ENCODE measurements around the gene PITX2.
"Not testable (repeated sequence)": the region's sequence is repeated elsewhere in the genome, so short reads cannot be mapped to it uniquely, and the experiment has no call there.

The PITX2 gene

DNA sequence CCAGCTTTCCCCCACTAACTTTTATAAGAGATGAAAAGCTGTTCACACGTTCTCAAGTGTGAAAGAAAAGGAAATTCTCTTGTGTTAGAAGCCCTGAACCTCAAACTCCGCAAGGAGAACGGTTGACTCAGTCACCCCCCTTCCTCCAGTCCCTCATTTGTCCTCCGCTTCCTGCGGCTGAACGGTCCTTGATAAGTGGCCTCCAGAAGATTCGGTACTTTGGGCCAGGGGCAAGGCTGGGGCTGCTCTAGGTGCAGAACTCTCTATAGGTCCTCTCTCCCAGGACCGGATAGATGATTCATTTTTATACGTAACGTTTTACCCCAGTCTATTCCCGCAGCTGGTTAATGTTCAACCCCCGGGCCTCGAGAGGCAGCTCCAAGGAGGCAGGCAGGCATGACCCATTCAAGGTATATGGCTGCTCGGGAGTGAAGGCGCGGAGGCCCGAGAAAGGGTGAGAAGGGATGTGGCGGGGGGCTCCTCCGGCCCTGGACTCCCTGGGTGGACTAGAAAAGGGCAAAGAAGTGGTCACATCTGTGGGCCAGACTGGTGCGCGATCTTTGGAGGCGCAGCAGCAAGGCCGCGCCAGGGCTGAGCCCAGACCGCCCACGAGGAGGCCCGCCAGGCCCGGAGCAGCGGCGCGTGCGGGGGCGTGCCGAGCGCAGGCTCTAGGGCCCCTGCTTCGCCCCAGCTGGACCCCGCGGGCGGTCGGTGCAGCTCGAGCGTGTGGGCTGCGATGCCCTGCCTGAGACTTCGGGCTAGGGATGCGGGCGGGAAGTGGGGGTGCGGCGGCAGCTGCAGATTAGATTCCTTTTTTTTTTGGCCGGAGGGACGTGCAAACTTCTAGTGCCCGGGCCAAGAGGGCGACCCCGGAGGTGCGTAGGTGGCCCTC, 11.7 kb downstream of the PITX2 start:
- DNase-seq (ENCODE audit: low read depth): no peak

DNA sequence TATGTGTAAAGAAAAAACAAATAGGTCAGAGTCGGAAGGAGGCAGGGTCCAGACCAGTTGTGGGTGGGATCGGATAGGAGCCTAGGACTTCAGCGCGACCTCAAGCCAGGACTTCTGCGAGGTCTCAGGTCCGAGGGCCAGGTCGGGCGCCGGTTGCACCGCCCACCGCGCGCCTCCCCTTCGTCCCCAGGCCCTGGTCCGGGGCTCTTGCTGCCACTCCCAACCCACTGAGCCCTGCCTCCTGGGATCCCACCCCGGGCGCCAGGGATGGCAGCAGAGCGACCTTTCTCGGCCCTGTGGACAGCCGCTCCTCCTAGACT, 12.3 kb downstream of the PITX2 start:
- no peak for DNase-seq (ENCODE audit: low read depth)

DNA sequence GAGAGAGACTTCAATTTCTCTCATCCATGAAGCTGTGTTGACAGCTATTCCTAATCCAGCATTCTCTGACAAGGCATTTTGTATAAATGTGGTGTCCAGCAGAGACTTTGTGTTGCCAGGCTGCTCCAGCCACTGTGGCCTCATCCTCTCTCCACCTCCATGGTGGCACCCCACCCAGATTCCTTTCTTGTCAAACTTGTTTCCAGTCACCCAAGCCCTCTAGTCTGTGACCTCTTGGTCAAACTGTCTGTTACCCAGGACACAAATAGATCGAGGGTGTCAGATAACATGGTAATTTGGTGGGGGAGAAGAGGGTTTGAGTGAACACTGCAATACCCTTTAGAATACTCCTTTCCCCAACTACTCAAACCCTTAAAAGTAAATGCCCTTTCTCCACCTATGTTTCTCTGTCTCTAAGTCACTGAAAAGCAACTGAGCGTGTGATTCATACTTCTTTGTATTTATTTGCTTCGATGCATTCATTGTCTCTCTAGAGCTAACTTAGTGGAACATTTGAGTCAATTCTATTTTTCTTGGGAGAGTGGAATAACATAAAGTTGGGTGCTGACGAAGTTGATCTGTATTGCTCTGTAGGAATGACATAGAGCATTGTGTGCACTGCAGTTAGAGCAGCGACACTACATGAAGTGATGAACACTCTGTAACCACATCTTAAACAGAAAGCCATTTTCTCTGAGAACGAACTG, 13.7 kb downstream of the PITX2 start:
- DNase-seq (ENCODE audit: low read depth): no peak

DNA sequence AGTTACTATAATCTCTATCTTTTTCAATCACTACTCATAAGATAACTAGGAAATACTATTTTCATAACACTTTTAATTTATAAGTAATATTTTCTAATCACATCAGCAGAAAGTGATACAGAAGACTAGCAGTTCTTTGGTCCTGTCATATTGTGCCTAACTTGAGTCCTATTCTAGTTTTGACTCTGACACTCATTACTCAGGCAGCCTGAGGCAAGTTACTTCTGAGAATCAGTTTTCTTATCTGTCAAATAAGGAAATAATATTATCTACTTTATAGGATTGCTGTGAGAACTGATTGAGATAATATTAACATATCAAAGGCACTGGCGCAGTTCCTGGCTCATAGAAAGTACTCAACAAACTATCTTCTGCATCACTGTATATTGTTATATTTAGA, 17.8 kb downstream of the PITX2 start:
- no peak for DNase-seq (ENCODE audit: low read depth)

DNA sequence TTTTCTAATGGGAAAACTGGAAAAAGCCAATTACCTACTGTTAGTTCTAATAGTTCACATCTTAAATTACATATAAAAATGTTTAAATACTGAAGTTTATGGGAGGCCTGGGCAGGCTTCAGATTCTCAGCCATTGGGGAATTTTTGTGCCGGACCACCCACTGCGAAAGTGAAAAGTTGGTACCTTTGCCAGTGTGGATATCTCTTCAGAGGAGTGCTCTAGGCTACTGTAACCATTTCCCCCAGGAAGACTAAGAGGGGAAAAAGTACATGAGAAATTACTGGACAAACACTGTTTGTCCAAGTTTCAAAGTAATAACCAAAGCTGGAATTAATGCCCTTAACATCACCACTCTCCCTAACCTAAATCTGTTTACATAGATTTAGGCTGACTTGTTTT, 20.8 kb downstream of the PITX2 start:
- no peak for DNase-seq (ENCODE audit: low read depth)

DNA sequence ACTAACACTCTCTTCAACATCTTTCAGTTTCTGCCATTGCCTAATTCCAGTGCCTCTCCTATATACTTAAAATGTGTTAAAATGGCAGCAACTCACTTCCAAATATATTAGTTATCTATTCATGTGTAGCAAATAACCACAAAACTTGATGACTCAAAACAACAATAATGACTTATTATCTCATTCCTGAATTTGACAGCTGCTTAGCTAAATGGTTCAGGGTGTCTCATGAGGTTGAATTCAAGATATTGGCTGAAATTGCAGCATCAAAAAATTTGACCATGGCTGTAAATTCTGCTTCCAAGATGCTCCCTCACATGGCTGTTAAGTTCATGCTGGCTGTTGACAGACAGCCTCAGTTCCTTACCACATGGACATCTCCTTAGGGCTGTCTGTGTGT, 25.3 kb downstream of the PITX2 start:
- no peak for DNase-seq (ENCODE audit: low read depth)

DNA sequence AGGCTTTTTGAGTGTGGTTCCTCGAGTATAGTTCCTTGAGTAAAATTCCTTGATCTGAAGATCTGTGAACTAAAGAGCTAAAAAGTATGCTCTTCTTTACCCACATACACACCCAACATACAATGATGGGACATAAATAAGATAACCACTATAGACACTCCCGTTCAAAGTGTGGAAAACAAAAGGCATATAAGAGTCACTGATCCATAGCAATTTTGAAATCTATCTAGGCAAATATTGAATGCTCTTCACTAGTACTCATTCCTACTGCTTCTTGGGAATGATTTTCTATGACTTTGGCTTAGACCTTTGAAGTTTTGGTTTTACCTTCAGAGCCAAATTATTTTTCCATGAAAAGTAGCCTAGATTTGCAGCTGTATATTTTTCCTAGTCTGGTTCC, 26.4 kb downstream of the PITX2 start:
- no peak for DNase-seq (ENCODE audit: low read depth)

DNA sequence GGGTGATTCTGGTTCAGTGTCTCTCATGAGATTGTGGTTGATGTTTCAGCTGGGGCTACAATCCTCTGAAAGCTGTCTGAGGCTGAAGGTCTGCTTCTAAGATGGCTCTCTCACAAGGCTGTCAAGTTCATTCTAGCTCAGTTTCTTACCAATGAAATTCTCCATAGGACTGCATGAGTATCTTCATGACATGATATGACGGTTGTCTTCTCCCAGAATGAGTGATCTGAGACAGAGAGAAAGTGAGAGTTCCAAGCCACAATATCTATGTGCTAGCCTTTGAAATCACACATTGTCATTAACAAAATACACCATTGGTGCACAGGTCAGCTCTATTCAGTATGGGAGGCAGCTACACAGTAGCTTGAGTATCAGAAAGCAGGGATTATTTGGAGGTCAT, 27.3 kb downstream of the PITX2 start:
- DNase-seq (ENCODE audit: low read depth): no peak

DNA sequence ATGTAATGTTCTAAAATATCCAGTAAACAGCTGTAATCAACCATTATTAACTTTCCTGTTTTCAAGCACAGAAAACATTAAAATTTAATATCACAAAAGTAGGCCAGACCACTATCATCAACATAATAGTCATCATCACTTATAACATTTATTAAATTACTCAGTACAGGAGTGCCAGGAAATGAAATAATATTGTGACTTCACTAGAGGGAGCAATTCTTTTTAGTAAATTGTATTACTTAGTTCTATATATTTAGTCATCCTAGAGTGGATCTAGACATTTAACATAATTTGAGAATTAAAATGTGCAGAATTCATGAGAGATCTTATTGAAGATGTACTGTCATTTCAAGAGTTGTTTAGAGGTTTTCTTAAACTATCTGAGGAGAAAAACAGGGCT, 33.6 kb downstream of the PITX2 start:
- no peak for DNase-seq (ENCODE audit: low read depth)

DNA sequence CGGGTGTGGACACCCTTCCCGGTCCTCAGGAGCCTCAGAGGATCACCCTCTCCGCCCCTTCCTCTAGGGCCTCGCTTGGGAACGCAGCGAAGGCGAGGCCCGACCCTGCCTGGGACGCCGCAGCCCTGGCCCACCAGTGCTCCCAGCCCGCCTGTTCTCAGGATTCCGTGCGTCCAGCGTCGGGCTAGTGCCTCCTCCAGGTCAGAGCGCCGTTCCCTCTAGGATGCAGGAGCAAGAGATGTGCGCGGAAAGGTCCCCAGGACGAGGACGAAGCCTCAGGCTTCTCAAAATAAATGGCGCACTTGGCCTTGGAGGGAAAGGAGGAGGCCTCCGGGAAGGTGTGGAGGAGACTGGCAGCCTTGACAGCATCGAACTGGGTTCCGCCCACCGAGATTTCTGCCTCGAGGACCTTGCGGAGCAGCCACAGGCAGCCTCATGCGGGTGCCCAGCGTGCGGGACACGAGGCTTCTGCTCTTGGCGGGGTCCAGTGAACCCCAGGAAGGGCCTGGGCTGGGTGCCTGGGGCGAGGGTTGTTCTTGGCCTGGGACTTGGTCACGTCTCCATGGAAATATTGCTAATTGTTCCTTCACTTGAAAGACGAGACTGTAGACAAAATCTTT, 35.1 kb downstream of the PITX2 start:
- DNase-seq (ENCODE audit: low read depth): no peak

DNA sequence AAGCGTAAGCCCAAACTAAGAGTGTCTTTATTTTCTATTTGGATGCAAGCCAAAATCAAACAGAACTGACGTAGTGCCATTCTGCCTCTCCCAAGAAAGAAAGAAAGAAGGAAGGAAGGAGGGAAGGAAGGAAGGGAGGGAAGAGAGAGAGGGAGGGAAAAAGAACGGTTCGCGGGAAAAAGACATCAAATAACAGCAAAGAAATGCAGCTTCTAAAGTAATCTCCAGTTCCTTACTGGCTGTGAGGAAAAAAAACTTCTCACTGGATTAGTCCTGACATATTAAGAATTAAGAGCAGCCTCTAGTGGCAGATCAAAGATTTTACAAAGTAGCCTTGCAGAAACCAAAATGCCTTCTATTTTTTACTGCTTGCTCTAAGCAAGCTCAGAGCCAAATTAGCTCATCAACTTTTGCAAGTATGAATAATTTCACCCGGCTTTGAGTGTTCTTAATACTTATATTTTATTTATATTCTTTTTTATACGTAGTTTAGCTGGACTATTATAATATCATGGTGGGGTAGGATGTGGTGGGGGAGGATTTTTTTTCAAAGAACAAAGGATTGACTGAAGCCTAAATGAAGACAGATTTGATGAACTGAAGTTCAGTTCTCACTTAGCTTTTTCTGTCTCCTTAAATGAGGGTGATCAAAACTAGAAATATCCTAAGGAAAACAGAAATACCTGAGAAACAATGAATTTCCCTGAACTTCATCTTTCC, 36.6 kb downstream of the PITX2 start:
- peak; percentile 37 for DNase-seq (ENCODE audit: low read depth)

DNA sequence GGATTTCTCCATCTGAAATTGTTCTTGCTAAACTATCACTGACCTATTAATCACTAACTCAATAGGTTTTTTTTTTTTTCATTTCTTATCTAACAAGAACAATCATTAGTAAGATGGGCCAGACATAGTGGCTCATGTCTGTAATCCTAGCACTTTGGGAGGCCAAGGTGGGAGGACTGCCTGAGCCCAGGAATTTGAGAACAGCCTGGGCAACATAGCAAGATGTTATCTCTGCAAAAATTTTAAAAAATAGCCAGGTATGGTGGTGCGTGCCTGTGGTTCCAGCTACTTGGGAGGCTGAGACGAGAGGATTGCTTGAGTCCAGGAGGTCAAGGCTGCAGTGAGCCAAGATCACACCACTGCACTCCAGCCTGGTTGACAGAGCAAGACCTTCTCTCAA, 46.2 kb downstream of the PITX2 start:
- not testable (repeated sequence) for DNase-seq (ENCODE audit: low read depth)
